Right kidney (tissue), 1 donor: ENCODE data around the gene ITPR1.

Experiments
- DNase-seq: peaks from one replicate; pipeline ENCODE4 v3.0.0-alpha.2; 2016

The ITPR1 gene

DNA sequence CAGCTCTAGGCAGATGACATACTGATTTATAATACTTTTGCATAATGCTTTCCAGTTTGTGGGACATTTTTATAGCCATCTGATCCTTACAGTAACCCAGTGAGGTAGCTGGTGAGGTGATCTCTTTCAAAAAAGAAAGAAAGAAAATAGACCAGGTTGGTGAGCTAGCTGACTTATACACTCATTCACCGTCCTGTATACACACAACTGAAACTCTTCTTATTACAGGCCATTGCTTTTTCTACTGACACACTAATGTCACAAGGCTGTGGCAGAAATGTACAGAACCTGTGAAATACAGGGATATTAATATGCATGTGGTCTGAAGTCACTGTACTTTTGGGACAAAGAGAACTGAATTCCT lies 335.9 kb downstream of the ITPR1 start:
- no peak for DNase-seq

DNA sequence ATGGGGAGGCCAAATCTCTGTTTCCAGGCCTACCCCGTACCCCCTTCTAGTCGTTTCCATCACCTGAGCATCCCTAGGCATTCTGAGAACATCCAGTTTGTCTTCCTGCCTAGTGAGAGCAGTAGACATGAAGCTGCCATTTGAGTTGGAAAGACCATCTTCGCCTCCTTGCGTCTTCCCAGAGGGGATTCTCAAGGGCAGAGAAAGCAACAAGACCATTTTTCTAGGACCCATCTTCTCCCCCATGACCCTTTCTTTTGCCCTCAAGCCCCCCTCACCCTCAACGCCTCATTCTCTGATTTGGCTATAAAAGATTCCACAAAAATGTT lies 337.4 kb downstream of the ITPR1 start:
- no peak for DNase-seq

DNA sequence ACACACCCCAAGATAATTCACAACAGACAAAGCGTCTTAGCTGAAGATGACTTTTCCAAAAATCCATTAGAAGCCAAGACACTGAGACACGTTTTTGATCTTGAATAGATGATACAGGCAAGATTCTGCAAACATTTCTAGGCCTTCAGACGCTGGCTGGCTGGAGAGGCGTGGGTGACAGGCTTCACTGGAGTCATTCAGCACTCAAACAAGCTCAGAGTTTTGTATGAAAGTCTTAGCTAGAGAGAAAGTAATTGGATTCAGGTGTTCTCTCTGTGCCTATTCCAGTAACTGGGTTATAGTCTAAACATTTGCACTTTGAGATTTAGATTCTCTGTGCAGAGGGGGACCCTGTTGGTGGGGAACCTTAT lies 338.4 kb downstream of the ITPR1 start:
- DNase-seq: no peak

DNA sequence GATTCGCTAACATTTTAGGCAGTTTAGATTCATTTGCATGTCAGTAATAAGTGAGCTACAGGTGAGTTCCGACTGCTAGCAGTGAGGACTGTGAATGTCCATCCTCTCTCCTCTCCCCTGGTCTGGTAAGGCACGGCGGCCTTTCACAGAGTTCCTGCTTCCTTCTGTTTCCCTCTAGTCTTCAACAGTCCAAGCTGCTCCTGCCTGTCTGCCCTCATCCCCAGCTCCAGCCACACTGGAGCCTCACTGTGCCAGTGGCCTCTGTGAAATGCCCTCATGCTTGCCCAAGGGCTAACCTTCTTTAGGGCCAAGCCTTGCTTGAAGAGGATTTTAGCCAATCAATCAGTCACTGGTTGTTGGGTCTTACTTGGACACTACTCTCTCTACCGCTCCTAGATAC lies 340.3 kb downstream of the ITPR1 start:
- DNase-seq: no peak

DNA sequence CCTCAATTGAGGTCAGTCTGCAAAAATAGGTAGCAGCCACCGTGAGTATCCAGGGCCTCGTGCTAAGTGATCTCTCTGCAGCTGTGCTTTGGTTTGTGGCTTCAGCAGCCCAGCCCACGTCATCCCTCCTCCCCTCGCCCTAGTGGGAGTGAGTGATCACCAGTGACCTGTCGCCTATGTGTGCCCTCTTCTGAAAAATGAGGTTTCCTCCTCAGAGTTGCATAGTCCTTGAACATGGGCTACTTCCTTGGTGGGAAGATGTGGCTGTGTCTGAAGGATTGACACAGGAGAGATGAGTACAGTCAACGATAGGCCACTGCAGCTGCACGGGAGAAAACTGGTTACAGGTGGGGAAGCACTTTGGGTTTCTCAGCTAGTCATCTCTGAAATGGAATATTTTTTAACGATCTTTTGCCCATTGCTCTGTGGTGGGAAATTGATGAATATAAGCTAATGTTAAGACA lies 341.3 kb downstream of the ITPR1 start:
- no peak for DNase-seq

DNA sequence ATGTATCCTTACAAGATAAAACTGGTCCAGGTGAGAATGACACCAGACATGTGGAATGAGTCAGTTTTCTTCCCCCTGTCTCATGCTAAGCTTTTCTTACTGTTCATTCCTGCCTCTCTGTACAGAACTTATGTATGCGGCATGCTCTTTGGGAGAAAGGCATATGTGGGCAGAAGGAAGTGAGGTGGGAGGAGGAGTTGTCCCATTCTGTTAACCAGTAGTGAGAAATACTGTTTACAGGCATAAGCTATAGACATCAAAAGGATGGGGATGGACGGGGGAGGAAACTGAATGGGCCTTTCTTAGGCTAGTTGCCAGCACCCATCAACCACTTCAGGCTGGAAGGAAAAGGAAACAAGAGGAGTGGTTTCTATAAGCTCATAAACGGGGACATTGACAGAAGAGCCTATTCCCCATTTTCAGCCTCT lies 342.5 kb downstream of the ITPR1 start:
- no peak for DNase-seq

DNA sequence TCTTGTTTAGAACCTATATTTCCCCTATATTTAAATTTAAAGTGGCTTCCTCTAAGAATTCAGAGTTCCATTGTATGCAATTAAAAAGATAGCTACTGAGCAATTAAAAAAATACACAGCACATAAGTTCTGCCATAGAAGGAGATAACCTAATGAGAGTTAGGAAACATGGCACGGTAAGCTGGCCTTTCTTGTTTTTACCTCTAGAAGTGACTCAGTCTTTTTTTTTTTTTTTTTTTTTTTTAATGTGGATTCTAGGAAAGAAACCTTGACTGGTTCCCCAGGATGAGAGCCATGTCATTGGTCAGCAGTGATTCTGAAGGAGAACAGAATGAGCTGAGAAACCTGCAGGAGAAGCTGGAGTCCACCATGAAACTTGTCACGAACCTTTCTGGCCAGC lies 343.4 kb downstream of the ITPR1 start:
- DNase-seq: no peak

DNA sequence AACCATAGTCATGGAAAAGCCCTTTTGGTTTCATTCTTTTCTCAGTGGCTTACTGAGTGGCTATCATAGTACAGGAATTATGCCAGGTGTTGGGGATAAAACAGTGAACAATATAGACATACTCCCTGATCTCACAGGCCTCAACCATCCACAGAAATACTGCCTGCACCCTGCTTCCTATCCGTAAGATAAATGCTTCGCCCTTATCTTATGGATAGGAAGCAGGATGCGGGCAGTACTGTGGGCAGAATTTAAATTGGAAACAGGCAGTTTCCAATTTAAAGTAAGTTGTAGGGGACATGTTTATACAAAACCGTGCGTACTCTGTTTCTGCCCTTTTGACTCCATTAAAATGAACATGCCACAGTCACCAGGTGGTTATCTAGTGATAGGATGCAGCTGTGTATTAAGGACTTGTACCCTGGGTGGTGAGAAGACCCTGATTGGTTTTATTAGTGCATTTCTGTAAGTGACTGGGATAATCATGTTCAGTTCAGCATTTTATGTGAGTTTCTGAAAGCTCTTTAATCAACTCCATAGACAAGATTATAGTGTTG lies 344.3 kb downstream of the ITPR1 start:
- DNase-seq: no peak

DNA sequence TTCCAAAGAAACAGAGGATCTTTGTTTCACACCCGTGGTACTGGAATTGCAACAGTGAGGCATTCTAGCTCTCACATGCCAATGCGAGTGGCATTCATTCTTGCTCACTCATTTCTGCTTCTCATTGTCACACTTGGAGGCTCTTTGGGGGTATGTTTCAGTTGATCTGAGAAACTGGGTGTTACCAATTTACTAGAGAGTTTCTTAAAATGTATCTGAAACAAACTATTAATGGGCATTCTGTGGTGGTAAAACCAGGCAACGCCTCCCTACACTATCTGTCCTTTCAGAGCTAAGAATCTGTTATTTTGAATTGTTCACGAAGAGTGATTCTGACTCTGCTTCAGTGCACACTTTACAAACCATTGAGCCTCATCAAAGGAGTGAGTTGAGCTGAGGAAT lies 345.5 kb downstream of the ITPR1 start:
- no peak for DNase-seq

DNA sequence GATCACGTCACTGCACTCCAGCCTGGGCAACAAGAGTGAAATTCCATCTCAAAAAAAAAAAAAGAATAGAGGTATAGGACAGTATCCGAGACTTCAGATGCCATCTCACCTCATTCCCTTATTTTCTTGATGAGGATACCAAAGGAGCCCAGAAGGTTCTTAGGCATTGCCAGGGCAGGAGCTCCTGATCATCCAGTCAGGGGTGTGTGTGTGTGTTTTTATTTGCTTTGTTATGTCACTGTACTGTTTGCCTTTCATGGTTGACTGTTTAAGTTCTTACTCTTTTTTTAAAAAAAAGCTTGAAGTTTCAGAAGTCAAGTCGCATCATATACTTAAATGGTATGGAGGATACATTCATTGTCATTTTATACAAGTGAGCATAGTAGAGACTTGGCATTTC lies 346.1 kb downstream of the ITPR1 start:
- DNase-seq: no peak

DNA sequence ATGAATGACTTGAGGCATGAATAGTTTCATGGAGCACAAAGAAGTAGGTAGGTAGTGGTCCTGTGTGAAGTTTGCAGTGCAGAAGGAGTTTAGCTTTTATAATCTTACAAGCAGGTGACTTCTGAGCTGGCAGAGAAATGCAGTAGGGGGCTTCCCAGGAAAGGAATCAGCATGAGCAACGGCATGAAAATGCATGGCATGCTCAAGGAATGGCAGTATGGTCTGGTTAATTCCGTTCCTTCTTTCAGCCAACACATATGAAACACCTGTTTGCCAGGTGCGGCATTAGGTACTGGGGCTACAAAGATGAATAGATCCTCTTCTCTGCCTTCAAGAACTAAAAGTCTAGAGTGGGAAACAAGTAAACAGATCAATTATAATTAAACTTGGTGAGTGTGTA lies 348.1 kb downstream of the ITPR1 start:
- DNase-seq: no peak

DNA sequence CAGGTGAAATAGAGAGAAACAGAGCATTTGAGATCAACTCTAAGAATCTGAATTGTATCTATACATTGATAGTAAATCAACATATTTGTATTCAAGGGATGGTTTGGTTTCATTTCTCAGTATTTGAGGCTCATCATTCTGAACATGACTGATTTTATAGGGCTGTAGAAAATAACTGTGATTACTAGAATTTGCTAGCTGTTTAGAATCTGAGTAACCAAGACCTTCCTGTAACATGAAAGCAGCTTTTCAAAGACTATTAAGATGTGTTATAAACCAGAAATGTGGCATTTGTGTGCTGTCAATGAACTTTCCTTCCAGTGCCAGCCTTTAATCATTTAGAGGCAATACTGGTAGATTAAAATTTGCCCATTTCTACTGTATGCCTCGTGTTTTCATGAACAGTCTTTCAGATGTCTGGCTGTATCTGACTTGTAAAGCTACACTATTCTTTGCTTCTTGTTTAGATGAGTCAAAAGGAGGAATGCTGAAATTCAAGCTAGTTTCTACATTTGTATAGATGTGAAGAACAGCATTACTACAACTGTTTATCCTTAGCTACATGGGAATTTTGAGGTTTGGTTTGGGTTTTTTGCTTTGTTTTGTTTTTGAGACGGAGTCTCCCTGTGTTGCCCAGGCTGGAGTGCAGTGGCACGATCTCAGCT lies 348.8 kb downstream of the ITPR1 start:
- no peak for DNase-seq

DNA sequence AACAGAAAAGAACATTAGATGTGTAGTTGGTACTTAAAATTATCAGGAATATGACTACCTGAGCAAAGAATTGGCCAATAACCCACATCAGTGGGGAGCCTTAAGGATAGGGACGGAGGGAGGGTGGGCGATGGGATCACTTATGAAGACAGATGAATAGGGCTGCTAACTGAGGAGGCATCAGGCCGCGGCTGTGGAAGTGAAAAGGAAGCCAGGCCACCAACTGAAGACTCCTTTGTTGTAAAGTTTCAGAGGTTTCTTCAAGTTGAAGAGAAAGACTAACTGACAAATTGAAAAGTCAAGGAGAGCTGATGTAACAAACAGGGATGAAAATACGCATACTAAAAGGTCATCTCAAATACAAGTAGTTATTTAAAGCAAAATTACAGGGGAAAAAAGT lies 350.5 kb downstream of the ITPR1 start:
- DNase-seq: no peak

DNA sequence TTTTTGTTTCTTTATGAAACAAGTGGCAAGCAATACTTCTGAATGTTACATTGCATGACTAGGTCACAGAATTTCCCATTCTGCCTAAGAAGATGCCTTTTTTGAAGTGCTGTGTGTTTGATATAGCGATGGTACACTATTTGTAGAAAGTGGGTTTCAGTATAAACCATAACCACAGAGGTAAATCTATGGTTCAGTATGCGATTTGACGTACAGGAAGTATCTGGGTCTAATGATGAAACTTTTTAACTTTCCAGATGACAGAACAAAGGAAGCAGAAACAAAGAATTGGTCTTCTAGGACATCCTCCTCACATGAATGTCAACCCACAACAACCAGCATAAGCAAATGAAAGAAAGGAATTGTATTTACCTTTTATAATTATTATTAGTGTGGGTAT lies 352.7 kb downstream of the ITPR1 start:
- DNase-seq: no peak

DNA sequence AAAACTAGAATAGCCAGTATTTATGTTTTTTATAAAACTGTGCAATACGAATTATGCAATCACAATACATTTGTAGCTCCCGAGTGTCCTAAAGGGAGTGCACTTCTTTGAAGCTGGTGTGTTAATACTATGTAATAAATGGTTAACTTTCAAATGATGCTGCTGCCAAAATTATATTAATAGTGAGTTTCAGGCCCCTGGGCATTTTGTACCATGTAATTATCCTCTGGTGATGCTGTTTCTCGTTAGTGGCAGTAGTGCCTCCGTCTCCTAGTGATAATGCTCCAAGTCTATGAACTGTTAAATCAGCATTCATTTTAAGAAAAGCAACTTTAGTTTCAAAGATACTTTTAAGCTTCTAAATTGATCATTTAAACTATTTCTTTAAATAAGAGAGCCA lies 353.4 kb downstream of the ITPR1 start:
- no peak for DNase-seq

DNA sequence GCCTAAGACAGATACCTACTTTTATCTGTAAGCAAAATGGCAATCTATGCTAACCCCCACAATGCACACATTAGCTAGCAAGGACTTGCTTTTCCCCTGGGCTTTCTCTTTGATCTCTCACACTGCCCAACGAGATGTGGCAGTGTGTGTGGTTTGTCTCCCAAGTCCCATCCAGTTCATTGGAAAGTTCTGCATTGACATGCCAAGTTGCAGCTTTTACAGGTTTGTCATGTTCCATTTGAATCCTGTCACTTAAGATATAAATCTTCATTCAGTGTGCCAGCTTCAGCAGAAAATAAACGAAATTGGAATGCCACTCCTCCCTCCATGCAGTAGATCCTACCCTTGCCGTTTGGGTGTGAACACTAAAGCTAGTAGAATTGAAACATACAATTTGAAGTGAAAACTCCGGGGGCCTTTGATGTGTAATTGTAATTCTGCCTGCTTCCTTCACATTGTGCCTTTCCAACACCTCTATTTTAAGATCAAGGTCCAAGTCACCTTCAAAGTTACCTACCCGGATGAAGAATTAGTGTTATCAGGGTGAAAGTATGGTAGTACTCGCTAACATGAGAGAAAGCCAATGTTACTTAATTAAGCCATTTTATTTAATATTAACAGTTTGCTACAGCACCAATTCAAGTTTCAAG lies 355.2 kb downstream of the ITPR1 start:
- no peak for DNase-seq

DNA sequence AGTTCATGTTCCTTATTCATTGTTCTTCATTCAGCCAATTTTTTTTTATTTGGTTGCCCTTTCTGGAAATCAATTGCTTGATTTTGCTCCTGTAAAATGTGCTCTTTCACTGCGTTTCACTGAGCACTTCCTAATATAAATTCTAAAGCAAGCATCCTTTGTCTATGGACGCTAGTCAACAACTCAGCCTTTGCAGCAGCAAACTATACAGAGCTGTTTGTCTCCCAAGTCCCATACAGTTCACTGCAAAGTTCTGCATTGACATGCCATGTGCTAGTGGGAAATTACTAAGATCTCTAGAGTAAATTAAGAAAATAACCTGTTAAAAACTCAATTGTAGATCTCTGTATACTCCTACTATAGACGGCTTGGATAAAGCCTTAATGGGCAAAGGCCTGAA lies 356.0 kb downstream of the ITPR1 start:
- DNase-seq: no peak

DNA sequence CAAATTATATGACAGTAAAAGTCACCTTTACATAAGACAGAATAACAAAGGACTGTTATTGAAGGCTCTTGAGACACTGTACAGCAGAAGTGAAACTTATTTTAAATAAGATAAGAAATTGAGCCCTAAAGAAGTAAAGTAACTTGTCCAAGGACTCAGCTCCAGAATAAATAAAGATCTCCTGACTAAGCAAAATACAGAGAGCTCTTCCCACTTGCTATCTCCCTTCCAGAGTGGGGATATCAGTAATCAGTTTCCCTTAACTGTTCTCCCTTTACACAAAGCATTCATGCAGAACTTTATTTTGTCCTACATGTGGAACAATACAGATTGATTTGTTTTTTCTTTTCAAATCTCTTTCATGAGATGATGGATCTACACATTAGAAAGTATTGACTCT lies 356.6 kb downstream of the ITPR1 start:
- no peak for DNase-seq

DNA sequence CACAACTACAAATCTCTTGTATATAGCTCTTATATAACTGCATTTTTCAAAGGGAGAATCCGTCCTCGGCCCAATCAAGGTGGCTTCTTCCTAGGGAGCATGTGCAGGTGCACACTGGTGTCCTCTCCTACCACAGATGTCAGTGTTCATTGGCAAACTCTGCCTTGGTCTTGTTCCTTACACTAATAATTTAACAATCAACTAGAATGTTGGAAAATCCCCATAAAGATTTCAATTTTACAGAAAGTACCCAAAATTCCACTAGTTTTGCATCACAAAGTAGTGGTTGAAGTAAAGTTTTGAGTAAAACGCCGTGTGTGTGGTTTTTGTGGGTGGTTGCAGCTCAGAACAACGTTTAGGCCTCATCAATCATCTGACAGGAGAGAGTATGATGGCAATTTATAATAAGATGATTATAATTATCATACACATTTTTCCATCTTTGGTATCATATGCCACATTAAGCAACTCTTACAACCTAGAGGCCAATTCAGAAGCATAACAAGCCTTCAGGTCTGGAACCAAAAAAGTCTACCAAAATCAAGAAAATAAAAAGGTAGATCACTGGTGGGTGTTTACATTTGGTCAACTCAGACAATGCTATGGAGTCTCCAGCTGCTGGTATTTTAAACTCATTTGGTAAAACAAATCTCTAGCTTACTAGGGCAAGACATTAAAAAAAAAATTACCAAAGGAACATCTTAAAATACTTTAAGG lies 357.2 kb downstream of the ITPR1 start:
- DNase-seq: no peak

DNA sequence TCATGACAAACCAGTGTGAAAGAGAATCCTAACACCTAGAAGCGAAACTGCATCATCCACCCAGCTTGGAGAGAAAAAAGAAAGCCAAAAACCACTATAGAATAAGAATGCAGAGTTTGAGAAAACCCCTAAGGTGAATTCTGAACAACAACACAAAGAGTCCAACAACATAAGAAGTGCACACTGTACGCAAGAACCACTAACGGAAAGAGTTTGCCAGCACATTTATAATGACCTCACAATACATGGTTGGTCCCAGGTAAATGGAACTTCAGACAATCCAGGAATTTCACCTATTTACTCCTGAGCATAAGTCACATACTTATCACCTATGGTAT lies 357.7 kb downstream of the ITPR1 start:
- no peak for DNase-seq

DNA sequence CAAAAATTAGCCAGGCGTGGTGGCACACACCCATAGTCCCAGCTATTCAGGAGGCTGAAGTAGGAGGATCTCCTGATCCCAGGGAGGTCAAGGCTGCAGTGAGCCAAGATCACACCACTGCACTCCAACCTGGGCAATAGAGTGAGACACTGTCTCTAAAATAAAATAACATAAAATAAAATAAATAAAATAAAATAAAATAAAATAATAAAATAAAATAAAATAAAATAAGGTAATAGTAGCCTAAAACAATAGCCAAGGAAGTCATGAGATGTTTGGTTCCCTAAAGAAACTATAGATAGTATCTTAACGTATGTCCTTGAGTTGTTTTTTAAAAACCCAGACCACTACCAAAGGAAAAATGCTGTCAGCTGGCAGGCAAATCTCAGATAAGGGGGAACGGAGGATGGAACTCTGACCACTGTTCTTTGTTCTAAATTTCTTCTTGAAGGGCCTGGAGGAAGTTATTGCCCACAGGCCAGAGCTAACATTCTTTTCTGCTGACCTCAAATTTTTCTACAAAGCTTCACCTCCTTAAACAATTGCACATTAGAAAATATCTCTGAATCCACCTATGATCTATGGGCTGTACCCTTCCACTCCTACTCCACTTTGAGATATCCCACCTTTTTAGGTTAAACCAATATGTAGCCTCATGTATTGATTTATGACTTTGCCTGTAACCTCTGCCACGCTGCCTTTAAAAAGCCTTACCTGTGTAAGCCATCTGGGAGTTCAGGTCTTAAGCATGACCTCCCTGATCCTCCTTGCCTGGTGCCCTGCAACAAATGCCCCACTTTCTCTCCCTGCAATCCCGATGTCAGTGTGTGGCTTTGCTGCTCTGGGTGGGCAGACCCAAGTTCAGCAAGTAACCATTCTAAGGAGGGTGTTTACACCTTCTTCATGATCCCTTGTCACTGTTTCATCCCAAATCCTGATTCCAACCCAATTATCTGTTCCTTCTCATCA lies 359.9 kb downstream of the ITPR1 start:
- DNase-seq: no peak

DNA sequence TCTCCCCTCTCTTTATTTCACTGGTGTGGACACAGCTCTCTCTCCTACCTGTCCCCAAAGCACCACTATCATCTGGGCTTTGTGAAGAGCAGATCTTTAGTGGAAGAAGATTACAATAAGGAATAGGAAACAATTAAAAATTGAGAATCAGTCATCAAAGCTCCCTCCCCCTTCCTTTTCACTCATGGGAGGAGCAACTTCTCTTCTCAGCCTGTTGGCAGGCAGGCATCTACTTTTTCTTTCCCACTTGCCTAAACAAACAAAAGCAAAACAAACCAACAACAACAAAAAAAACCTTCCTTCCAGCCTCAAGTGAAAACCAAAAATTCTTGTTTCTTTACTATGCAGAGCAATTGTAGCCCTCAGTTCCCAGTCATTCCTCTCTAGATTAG lies 360.6 kb downstream of the ITPR1 start:
- no peak for DNase-seq

DNA sequence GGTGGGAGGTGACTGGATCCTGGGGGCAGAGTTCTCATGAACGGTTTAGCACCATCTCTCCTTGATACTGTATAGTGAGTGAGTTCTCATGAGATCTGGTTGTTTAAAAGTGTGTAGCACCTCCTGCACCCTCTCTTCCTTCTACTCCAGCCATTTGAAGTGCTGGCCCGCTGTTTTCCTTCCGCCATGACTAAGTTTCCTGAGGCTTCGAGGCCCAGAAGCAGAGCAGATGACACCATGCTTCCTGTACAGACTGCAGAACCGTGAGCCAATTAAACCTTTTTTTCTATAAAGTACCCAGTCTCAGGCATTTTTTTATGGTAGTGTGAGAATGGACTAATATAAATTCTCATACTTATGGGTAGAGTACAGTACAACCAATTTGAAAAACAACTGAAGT lies 362.5 kb downstream of the ITPR1 start:
- DNase-seq: no peak
